GM23338 (cell line): Measurements from ENCODE around the gene OLFML1. TPM values are rescaled to one million over a fixed set of nuclear protein-coding genes. Genes with fewer than 3 reads are reported as not detected.

Source experiments
- ATAC-seq: fragments of 200-7000 bp; cut with Tn5 transposase; 3 replicates; pipeline ENCODE4 v1.9.1; 2020
- DNase-seq: peaks from one replicate; pipeline ENCODE4 v3.0.0-alpha.2; 2015; ENCODE audit warnings: low spot score
- H2AFZ ChIP-seq: fragments of 200-600 bp; sonication (generic); 2 replicates; pipeline ENCODE4 v1.8.0; 2016; ENCODE audit warnings: antibody characterized with exemption, mild to moderate bottlenecking, moderate library complexity
- H3F3A ChIP-seq: fragments of 200-600 bp; sonication (generic); replicated peaks from 2 replicates; pipeline ENCODE4 v1.8.0; 2017; ENCODE audit warnings: antibody characterized with exemption, mixed run types, low read depth
- H3K27ac ChIP-seq: fragments of 200-600 bp; sonication (generic); 2 replicates; pipeline ENCODE4 v1.6.1; 2016; ENCODE audit warnings: low read depth
- H3K27me3 ChIP-seq: fragments of 200-600 bp; sonication (generic); 2 replicates; pipeline ENCODE4 v1.8.0; 2016; ENCODE audit warnings: mild to moderate bottlenecking, mixed run types, moderate library complexity; ENCODE audit not compliant: insufficient read depth
- H3K36me3 ChIP-seq: fragments of 200-600 bp; sonication (generic); 2 replicates; pipeline ENCODE4 v1.8.0; 2016; ENCODE audit warnings: mild to moderate bottlenecking; ENCODE audit not compliant: insufficient read depth
- H3K4me1 ChIP-seq: fragments of 200-600 bp; sonication (generic); 2 replicates; pipeline ENCODE4 v1.8.0; 2016; ENCODE audit warnings: mild to moderate bottlenecking, moderate library complexity; ENCODE audit not compliant: insufficient read depth
- H3K4me2 ChIP-seq: fragments of 200-600 bp; sonication (generic); 2 replicates; pipeline ENCODE4 v1.7.1; 2017; ENCODE audit warnings: mixed run types
- H3K4me3 ChIP-seq: fragments of 200-600 bp; sonication (generic); 2 replicates; pipeline ENCODE4 v1.6.1; 2016; ENCODE audit warnings: mixed run types
- H3K79me2 ChIP-seq: fragments of 200-600 bp; sonication (generic); replicated peaks from 2 replicates; pipeline ENCODE4 v1.8.0; 2017; ENCODE audit warnings: mild to moderate bottlenecking; ENCODE audit not compliant: insufficient read depth
- H3K9me2 ChIP-seq: fragments of 200-600 bp; sonication (generic); 2 replicates; pipeline ENCODE4 v1.8.0; 2017; ENCODE audit not compliant: insufficient read depth
- H4K20me1 ChIP-seq: fragments of 200-600 bp; sonication (generic); replicated peaks from 2 replicates; pipeline ENCODE4 v1.8.0; 2017; ENCODE audit warnings: mild to moderate bottlenecking; ENCODE audit not compliant: insufficient read depth
- H3K27ac Mint-ChIP-seq: 2 replicates; pipeline ENCODE4 v1.8.0; 2020; ENCODE audit warnings: inconsistent platforms, mild to moderate bottlenecking, moderate library complexity, mixed read lengths
- H3K27me3 Mint-ChIP-seq: 3 replicates; pipeline ENCODE4 v1.8.0; 2022; ENCODE audit warnings: low read depth, mild to moderate bottlenecking, moderate library complexity, mixed read lengths, inconsistent platforms; ENCODE audit not compliant: insufficient read depth, poor library complexity
- H3K36me3 Mint-ChIP-seq: 3 replicates; pipeline ENCODE4 v1.8.0; 2021; ENCODE audit warnings: low read depth, mild to moderate bottlenecking, inconsistent platforms, moderate library complexity, mixed read lengths
- H3K4me1 Mint-ChIP-seq: 3 replicates; pipeline ENCODE4 v1.8.0; 2020; ENCODE audit warnings: mild to moderate bottlenecking, inconsistent platforms, mixed read lengths
- H3K4me3 Mint-ChIP-seq: 3 replicates; pipeline ENCODE4 v1.8.0; 2021; ENCODE audit warnings: moderate library complexity, mild to moderate bottlenecking, inconsistent platforms, mixed read lengths
- H3K9me3 Mint-ChIP-seq: 3 replicates; pipeline ENCODE4 v1.8.0; 2020; ENCODE audit warnings: moderate library complexity, mild to moderate bottlenecking, inconsistent platforms, mixed read lengths
- CTCF ChIP-seq, 2 experiments: fragments of 200-600 bp in 1 of 2; sonication (generic) in 1 of 2; conservative IDR thresholded peaks; 2 replicates each; pipeline versions ENCODE4 v1.5.1 to v1.6.1; 2016 to 2017; ENCODE audit warnings: antibody characterized with exemption in 2 of 2, low read depth in 2 of 2, mild to moderate bottlenecking in 2 of 2, moderate library complexity in 1 of 2
- ETS1 ChIP-seq: IDR thresholded peaks from 2 replicates; pipeline ENCODE4 v1.6.1; 2016; ENCODE audit warnings: antibody characterized with exemption
- EZH2phosphoT487 ChIP-seq: fragments of 200-600 bp; sonication (generic); IDR thresholded peaks from one replicate; pipeline ENCODE4 v1.8.1; 2018; ENCODE audit warnings: antibody characterized with exemption; ENCODE audit not compliant: unreplicated experiment
- JUNB ChIP-seq: IDR thresholded peaks from one replicate; pipeline ENCODE4 v1.6.1; 2016; ENCODE audit warnings: antibody characterized with exemption; ENCODE audit not compliant: unreplicated experiment
- NANOG ChIP-seq: IDR thresholded peaks from 2 replicates; pipeline ENCODE4 v1.6.1; 2016; ENCODE audit warnings: antibody characterized with exemption, borderline replicate concordance
- POLR2AphosphoS5 ChIP-seq: IDR thresholded peaks from 2 replicates; pipeline ENCODE4 v1.6.1; 2016; ENCODE audit warnings: antibody characterized with exemption, low read depth
- STAT1 ChIP-seq: IDR thresholded peaks from one replicate; pipeline ENCODE4 v1.6.1; 2016; ENCODE audit warnings: antibody characterized with exemption; ENCODE audit not compliant: unreplicated experiment
- ZNF114 ChIP-seq: fragments of 250-450 bp; sonication (Bioruptor Pico); IDR thresholded peaks from 2 replicates; pipeline ENCODE4 v1.5.0; 2020; ENCODE audit warnings: mild to moderate bottlenecking, moderate library complexity
- ZNF331 ChIP-seq: fragments of 250-450 bp; sonication (Bioruptor Pico); IDR thresholded peaks from 2 replicates; pipeline ENCODE4 v1.5.0; 2020; ENCODE audit warnings: low read depth, mild to moderate bottlenecking, moderate library complexity
- ZNF462 ChIP-seq: fragments of 250-450 bp; sonication (Bioruptor Pico); IDR thresholded peaks from 2 replicates; pipeline ENCODE4 v1.5.0; 2020; ENCODE audit warnings: mild to moderate bottlenecking, moderate library complexity
- polyA plus RNA-seq: library from polyadenylated mRNA; unstranded; fragments of >200 nt; fragmentation: Nextera tagmentation; extraction: Ambion mirVana; gene quantifications from 2 replicates; pipeline ENCODE4 v1.2.1, GENCODE V29; 2016
- total RNA-seq: library from RNA; depleted of rRNA; stranded (reverse); fragments of >200 nt; shearing (Covaris generic); gene quantifications from 2 replicates; pipeline ENCODE4 v1.2.3, GENCODE V29; 2014

The OLFML1 gene
- total and polyA plus RNA-seq, 2 experiments from 2014 or later = 0.21 TPM; not detected in 1

- no peak for TF ChIP-seq ZNF331 (CRISPR knock-in tag)
These were observed 22.8 kb downstream of the OLFML1 start (continued) for GRCh38 chr11:7508087-7508486.

GRCh38 chr11:7509966-7510365 lies 24.7 kb downstream of the OLFML1 start:
- no peak for ATAC-seq
- Histone ChIP-seq H3K27me3 (peaks cover 10% of the 10 kb centered on the region), H3K36me3 (no peaks in the 10 kb centered on the region), H3K4me3 (no peak overlapping the region), H4K20me1 (no peaks in the 10 kb centered on the region), H3K9me2 (no peaks in the 10 kb centered on the region), H3K79me2 (no peaks in the 10 kb centered on the region), H3K4me2 (no peak overlapping the region), H3K27ac (no peak overlapping the region), H3F3A (peaks cover 11% of the 10 kb centered on the region; the same call in 1 of the 2 replicates), H3K4me1 (peaks cover 25% of the 10 kb centered on the region; the same call in 1 of the 2 replicates), H2AFZ (no peak overlapping the region)
- Mint-ChIP-seq H3K27ac (no peak overlapping the region), H3K36me3 (no peaks in the 10 kb centered on the region), H3K9me3 (no peaks in the 10 kb centered on the region), H3K4me1 (peaks cover 16% of the 10 kb centered on the region), H3K27me3 (peaks cover 10% of the 10 kb centered on the region), H3K4me3 (no peak overlapping the region)
- TF ChIP-seq EZH2phosphoT487 (no peak), POLR2AphosphoS5 (no peak), STAT1 (no peak), NANOG (no peak), ZNF462 (CRISPR knock-in tag) (no peak), JUNB (no peak), CTCF (conservative IDR thresholded peaks at IDR 0.05; ENCODE audit: low read depth in 2 of 2) (no peak), ZNF114 (CRISPR knock-in tag) (no peak), ETS1 (no peak)
- no peak for DNase-seq
